Endothelial cell of umbilical vein (primary cell): Measurements from ENCODE around the gene CARMIL1. TPM values are rescaled to one million over a fixed set of nuclear protein-coding genes. Genes with fewer than 3 reads are reported as not detected.
"Not testable (repeated sequence)": the region's sequence is repeated elsewhere in the genome, so short reads cannot be mapped to it uniquely, and the experiment has no call there.

Experiments used
- BruUV-seq: library from RNA; stranded (reverse); fragments of 400-500 nt; replicated peaks from 2 replicates; lab custom pipeline; 2021; lab: Mats Ljungman, UMichigan
- CTCF ChIA-PET: fragments of 300-600, 350-600 bp; sonication (Branson Sonifier 250); formaldehyde crosslinking; loops from one replicate; lab custom pipeline; 2021; ENCODE audit warnings: antibody characterized with exemption, inconsistent platforms; lab: Charles Lee
- POLR2A ChIA-PET: fragments of 300-600, 350-600 bp; sonication (Branson Sonifier 250); formaldehyde crosslinking; loops from one replicate; lab custom pipeline; 2021; ENCODE audit warnings: antibody characterized with exemption, inconsistent platforms; lab: Charles Lee
- DNase-seq: peaks from one replicate; pipeline ENCODE4 v3.0.0-alpha.2; 2011; ENCODE audit warnings: low read depth, low spot score
- FAIRE-seq: peaks from 2 replicates; lab custom pipeline; 2011; peaks lifted over from hg19 to GRCh38; lab: Jason Lieb, UNC
- H2AFZ ChIP-seq: 2 replicates; pipeline ENCODE4 v1.6.0; 2012; ENCODE audit warnings: low read depth, low read length, control low read depth, inconsistent platforms
- H3K27ac ChIP-seq: 2 replicates; pipeline ENCODE4 v1.5.1; 2011; ENCODE audit warnings: low read depth, mild to moderate bottlenecking, control low read depth, low read length, moderate library complexity; ENCODE audit not compliant: insufficient read depth
- H3K27me3 ChIP-seq, 2 experiments: 2 replicates each; pipeline versions ENCODE4 v1.6.0 to v1.6.1; 2011; ENCODE audit warnings: low read length in 2 of 2, mixed read lengths in 1 of 2; ENCODE audit not compliant: control insufficient read depth in 2 of 2, insufficient read depth in 2 of 2
- H3K36me3 ChIP-seq, 2 experiments: 2 replicates in 1 of 2; 3 replicates in 1 of 2; pipeline ENCODE4 v1.5.1; 2011; ENCODE audit warnings: low read length in 2 of 2, mild to moderate bottlenecking in 1 of 2, moderate library complexity in 1 of 2; ENCODE audit not compliant: control insufficient read depth in 2 of 2, insufficient read depth in 2 of 2; ENCODE audit errors: extremely low read depth in 1 of 2
- H3K4me1 ChIP-seq: 3 replicates; pipeline ENCODE4 v1.5.1; 2011; ENCODE audit warnings: mild to moderate bottlenecking, low read length; ENCODE audit not compliant: control insufficient read depth, insufficient read depth; ENCODE audit errors: extremely low read depth
- H3K4me2 ChIP-seq: 2 replicates; pipeline ENCODE4 v1.6.1; 2011; ENCODE audit warnings: low read length, control low read depth, mixed read lengths; ENCODE audit not compliant: insufficient read depth
- H3K4me3 ChIP-seq, 3 experiments: fragments of 200-600 bp in 1 of 3; sonication (generic), shearing (Covaris generic) in 1 of 3; replicated peaks in 1 of 3; 2 replicates each; pipeline ENCODE4 v1.5.1; 2011 to 2016; ENCODE audit warnings: control low read depth in 3 of 3, low read length in 3 of 3, mild to moderate bottlenecking in 2 of 3, inconsistent platforms in 1 of 3, low read depth in 1 of 3, moderate library complexity in 1 of 3; ENCODE audit not compliant: insufficient read depth in 1 of 3
- H3K79me2 ChIP-seq: 2 replicates; pipeline ENCODE4 v1.6.0; 2012; ENCODE audit warnings: low read length, inconsistent platforms; ENCODE audit not compliant: control insufficient read depth, insufficient read depth
- H3K9ac ChIP-seq: replicated peaks from 2 replicates; pipeline ENCODE3; 2011; ENCODE audit warnings: low read length, control low read depth; ENCODE audit not compliant: insufficient read depth; ENCODE audit errors: extremely low read depth
- H3K9me1 ChIP-seq: replicated peaks from 3 replicates; pipeline ENCODE4 v1.6.0; 2011; ENCODE audit warnings: mild to moderate bottlenecking, low read length; ENCODE audit not compliant: control insufficient read depth, insufficient read depth; ENCODE audit errors: extremely low read depth
- H3K9me3 ChIP-seq: replicated peaks from 2 replicates; pipeline ENCODE4 v1.5.1; 2012; ENCODE audit warnings: low read length, inconsistent platforms; ENCODE audit not compliant: control insufficient read depth, insufficient read depth
- H4K20me1 ChIP-seq: replicated peaks from 2 replicates; pipeline ENCODE3; 2011; ENCODE audit warnings: mild to moderate bottlenecking, low read length; ENCODE audit not compliant: control insufficient read depth, insufficient read depth; ENCODE audit errors: extremely low read depth
- FOS ChIP-seq: IDR thresholded peaks from 2 replicates; pipeline ENCODE4 v1.6.1; 2011; ENCODE audit warnings: mild to moderate bottlenecking, low read length, moderate library complexity, borderline replicate concordance; ENCODE audit not compliant: insufficient read depth
- MAX ChIP-seq: IDR thresholded peaks from 2 replicates; pipeline ENCODE4 v1.6.1; 2011; ENCODE audit not compliant: insufficient read depth, insufficient read length
- dilution Hi-C: fragments of 300-500 bp; cut with MboI; formaldehyde crosslinking; loops from one replicate; pipeline ENCODE4 v1.15.0; 2019; ENCODE audit warnings: low sequenced_read_pairs; ENCODE audit not compliant: extremely low pct_ligation_motif_present
- intact Hi-C: fragments of 100-400 bp; cut with micrococcal nuclease; formaldehyde crosslinking; loops from one replicate; pipeline ENCODE4 v1.10.0; 2022
- polyA plus RNA-seq, 4 experiments: library from polyadenylated mRNA; depleted of rRNA in 3 of 4; stranded (reverse) in 3 of 4; unstranded in 1 of 4; fragments of >200 nt; gene quantifications; 2 replicates each; pipeline versions ENCODE4 v1.2.1 to v1.2.3, GENCODE V29; 2011 to 2012; ENCODE audit warnings: missing spikeins in 1 of 4
- total RNA-seq: library from RNA; stranded (reverse); gene quantifications from 2 replicates; pipeline ENCODE4 v1.2.3, GENCODE V29; 2021

The CARMIL1 gene
- total and polyA plus RNA-seq, 2 donors (not counting 3 experiments of a cell fraction or from before 2014, with no cell fraction given) = 1.3 to 8.7 TPM

DNA sequence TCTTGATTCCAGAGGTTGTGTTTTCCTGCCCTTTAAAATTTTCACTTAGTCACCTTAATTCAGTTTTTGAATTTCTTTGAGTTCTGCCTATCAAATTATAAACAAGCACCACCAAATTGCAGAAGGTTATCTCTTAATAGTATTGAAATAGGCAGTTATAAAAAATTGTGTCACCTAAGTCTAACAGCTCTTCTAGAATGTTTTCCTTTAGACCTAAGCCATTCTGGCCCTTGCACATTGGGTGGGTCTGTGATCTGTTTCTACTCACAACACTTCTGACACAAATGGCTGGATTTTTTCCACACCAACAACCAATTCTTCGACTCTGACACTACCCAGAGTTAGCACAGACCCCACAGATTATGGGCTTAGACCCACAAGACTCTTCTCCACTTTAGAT lies 101.9 kb downstream of the CARMIL1 start:
- Histone ChIP-seq H2AFZ (no peak overlapping the region), H3K36me3 (no peaks in the 10 kb centered on the region), H3K27me3 (no peaks in the 10 kb centered on the region), H3K9ac (no peak overlapping the region), H3K9me1 (no peaks in the 10 kb centered on the region), H3K4me3 (no peak overlapping the region), H3K4me1 (no peaks in the 10 kb centered on the region), H4K20me1 (no peaks in the 10 kb centered on the region), H3K27ac (no peak overlapping the region), H3K9me3 (no peaks in the 10 kb centered on the region), H3K79me2 (no peaks in the 10 kb centered on the region), H3K4me2 (no peak overlapping the region)
- FAIRE-seq (no peak), DNase-seq (no peak)
- CTCF ChIA-PET = no interaction called here
- intact Hi-C loops (no loop called here), dilution Hi-C loops (no loop called here)
- BruUV-seq = no TSS peak
- TF ChIP-seq FOS (no peak), MAX (no peak)
- POLR2A ChIA-PET = no interaction called here

DNA sequence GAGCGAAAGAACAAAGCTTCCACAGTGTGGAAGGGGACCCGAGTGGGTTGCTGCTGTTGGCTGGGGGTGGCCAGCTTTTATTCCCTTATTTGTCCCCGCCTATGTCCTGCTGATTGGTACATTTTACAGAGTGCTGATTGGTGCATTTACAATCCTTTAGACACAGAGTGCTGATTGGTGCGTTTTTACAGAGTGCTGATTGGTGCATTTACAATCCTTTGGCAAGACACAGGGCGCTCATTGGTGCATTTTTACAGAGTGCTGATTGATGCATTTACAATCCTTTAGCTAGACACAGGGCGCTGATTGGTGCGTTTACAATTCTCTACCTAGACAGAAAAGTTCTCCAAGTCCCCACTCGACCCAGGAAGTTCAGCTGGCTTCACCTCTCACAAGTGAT lies 103.3 kb downstream of the CARMIL1 start:
- H3K9ac ChIP-seq, POLR2A ChIA-PET, H3K9me1 ChIP-seq, DNase-seq, CTCF ChIA-PET, H3K27me3 ChIP-seq, H3K4me2 ChIP-seq, H3K4me3 ChIP-seq, H3K9me3 ChIP-seq, H2AFZ ChIP-seq, H3K4me1 ChIP-seq, intact Hi-C loops, dilution Hi-C loops, H3K36me3 ChIP-seq, BruUV-seq, H4K20me1 ChIP-seq, FAIRE-seq, H3K79me2 ChIP-seq, H3K27ac ChIP-seq: not testable (repeated sequence)
